ENCODE measurements around the gene EPC2. TPM values are rescaled to one million over a fixed set of nuclear protein-coding genes. Genes with fewer than 3 reads are reported as not detected.

Gene EPC2
- total and polyA plus RNA-seq, 2 donors (not counting 1 experiment from before 2014, with no cell fraction given): 18.0 to 72.3 TPM

DNA sequence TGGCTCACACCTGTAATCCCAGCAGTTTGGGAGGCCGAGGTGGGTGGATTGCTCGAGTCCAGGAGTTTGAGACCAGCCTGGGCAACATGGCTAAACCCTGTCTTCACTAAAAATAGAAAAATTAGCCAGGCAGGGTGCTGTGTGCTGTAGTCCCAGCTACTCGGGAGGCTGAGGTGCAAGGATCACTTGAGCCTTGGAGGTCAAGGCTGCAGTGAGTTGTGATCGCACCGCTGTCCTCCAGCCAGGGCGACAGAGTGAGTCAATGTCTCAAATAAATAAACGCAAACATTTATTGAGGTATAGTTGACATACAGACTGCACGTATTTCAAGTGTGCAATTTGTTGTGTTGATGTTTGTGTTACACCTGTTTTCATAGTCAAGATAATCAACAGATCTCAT lies 19.7 kb downstream of the EPC2 start:
- no peak overlapping the region for H3K4me3 Mint-ChIP-seq
- Histone ChIP-seq H3K36me3 (replicated peaks in 1 of 2; ENCODE audit: control extremely low read depth in 1 of 2, control insufficient read depth in 1 of 2, extremely low read depth in 1 of 2, insufficient read depth in 2 of 2, low read length in 1 of 2) (no peaks in the 10 kb centered on the region), H4K20me1 (ENCODE audit: control insufficient read depth, insufficient read depth, low read length, poor library complexity, severe bottlenecking) (peaks cover 76% of the 10 kb centered on the region), H3K4me3 (ENCODE audit: control extremely low read depth in 1 of 5, extremely low read depth in 1 of 5, insufficient read depth in 1 of 5, low read depth in 2 of 5, low read length in 4 of 5) (no peak overlapping the region), H3K27ac (ENCODE audit: low read length in 2 of 2) (no peak overlapping the region), H3K4me2 (replicated peaks; ENCODE audit: low read depth, low read length, poor library complexity, severe bottlenecking) (no peak overlapping the region), H2AFZ (ENCODE audit: insufficient read depth, low read depth, low read length, poor library complexity, severe bottlenecking) (no peak overlapping the region), H3K9ac (ENCODE audit: low read length) (no peak overlapping the region), H3K4me1 (ENCODE audit: control insufficient read depth in 2 of 2, insufficient read depth in 2 of 2, low read length in 2 of 2) (peaks cover 18 to 52% of the 10 kb centered on the region in 2 donors), H3K79me2 (ENCODE audit: control insufficient read depth, insufficient read depth, low read length) (peaks cover 96% of the 10 kb centered on the region), H3K9me3 (ENCODE audit: control extremely low read depth in 1 of 3, control insufficient read depth in 2 of 3, insufficient read depth in 1 of 3, low read length in 2 of 3) (no peaks in the 10 kb centered on the region), H3K27me3 (replicated peaks in 1 of 4; ENCODE audit: control extremely low read depth in 1 of 4, control insufficient read depth in 3 of 4, insufficient read depth in 4 of 4, low read length in 3 of 4) (no peaks in the 10 kb centered on the region)
- peaks cover 66% of the 10 kb centered on the region for H3K4me1 Mint-ChIP-seq
- ChIA-PET CTCF (no interaction called here), POLR2A (no interaction called here)
- H3K27ac Mint-ChIP-seq: no peak overlapping the region
- DNase-seq: no peak
- no peaks in the 10 kb centered on the region for H3K9me3 Mint-ChIP-seq (ENCODE audit: insufficient read depth)
- WGBS (ENCODE audit: insufficient coverage): 84% methylated on average over 5 of the region's 8 CpGs
- no peaks in the 10 kb centered on the region for H3K27me3 Mint-ChIP-seq
- intact Hi-C loops (cut with micrococcal nuclease): loop anchor here (2.0 kb wide), 1 partner anchor 13 kb away; no protein-coding TSS in a partner anchor
- ATAC-seq (ENCODE audit: low read depth): no peak
- TF ChIP-seq, protein P1, sequence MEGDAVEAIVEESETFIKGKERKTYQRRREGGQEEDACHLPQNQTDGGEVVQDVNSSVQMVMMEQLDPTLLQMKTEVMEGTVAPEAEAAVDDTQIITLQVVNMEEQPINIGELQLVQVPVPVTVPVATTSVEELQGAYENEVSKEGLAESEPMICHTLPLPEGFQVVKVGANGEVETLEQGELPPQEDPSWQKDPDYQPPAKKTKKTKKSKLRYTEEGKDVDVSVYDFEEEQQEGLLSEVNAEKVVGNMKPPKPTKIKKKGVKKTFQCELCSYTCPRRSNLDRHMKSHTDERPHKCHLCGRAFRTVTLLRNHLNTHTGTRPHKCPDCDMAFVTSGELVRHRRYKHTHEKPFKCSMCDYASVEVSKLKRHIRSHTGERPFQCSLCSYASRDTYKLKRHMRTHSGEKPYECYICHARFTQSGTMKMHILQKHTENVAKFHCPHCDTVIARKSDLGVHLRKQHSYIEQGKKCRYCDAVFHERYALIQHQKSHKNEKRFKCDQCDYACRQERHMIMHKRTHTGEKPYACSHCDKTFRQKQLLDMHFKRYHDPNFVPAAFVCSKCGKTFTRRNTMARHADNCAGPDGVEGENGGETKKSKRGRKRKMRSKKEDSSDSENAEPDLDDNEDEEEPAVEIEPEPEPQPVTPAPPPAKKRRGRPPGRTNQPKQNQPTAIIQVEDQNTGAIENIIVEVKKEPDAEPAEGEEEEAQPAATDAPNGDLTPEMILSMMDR (IDR thresholded peaks at IDR 0.05): no peak
- TF ChIP-seq EZH2 (IDR thresholded peaks at IDR 0.05; ENCODE audit: borderline replicate concordance, insufficient read depth, low read depth, low read length, poor library complexity, severe bottlenecking): no peak

- DNase-seq: no peak
- no peak for ATAC-seq (ENCODE audit: low read depth)
- Histone ChIP-seq H3K27me3 (replicated peaks in 1 of 4; ENCODE audit: control extremely low read depth in 1 of 4, control insufficient read depth in 3 of 4, insufficient read depth in 4 of 4, low read length in 3 of 4) (no peaks in the 10 kb centered on the region), H3K36me3 (replicated peaks in 1 of 2; ENCODE audit: control extremely low read depth in 1 of 2, control insufficient read depth in 1 of 2, extremely low read depth in 1 of 2, insufficient read depth in 2 of 2, low read length in 1 of 2) (no peaks in the 10 kb centered on the region), H4K20me1 (ENCODE audit: control insufficient read depth, insufficient read depth, low read length, poor library complexity, severe bottlenecking) (peaks cover 76% of the 10 kb centered on the region), H3K27ac (ENCODE audit: low read length in 2 of 2) (peak overlapping the region in 1 of 2 donors; percentile 34), H3K4me2 (replicated peaks; ENCODE audit: low read depth, low read length, poor library complexity, severe bottlenecking) (peak overlapping the region; percentile 16), H3K79me2 (ENCODE audit: control insufficient read depth, insufficient read depth, low read length) (peaks cover 96% of the 10 kb centered on the region), H3K9me3 (ENCODE audit: control extremely low read depth in 1 of 3, control insufficient read depth in 2 of 3, insufficient read depth in 1 of 3, low read length in 2 of 3) (no peaks in the 10 kb centered on the region), H3K9ac (ENCODE audit: low read length) (no peak overlapping the region), H3K4me1 (ENCODE audit: control insufficient read depth in 2 of 2, insufficient read depth in 2 of 2, low read length in 2 of 2) (peaks cover 16 to 44% of the 10 kb centered on the region in 2 donors), H2AFZ (ENCODE audit: insufficient read depth, low read depth, low read length, poor library complexity, severe bottlenecking) (no peak overlapping the region), H3K4me3 (ENCODE audit: control extremely low read depth in 1 of 5, extremely low read depth in 1 of 5, insufficient read depth in 1 of 5, low read depth in 2 of 5, low read length in 4 of 5) (no peak overlapping the region)
- Mint-ChIP-seq H3K27me3 (no peaks in the 10 kb centered on the region), H3K9me3 (ENCODE audit: insufficient read depth) (no peaks in the 10 kb centered on the region), H3K4me3 (no peak overlapping the region), H3K4me1 (peaks cover 64% of the 10 kb centered on the region), H3K27ac (no peak overlapping the region)
- ChIA-PET CTCF (interaction anchor here (0.6 kb wide), 1 partner anchor 51 kb away, joined by 3 read pairs; no protein-coding TSS in a partner anchor), POLR2A (no interaction called here)
- intact Hi-C loops (cut with micrococcal nuclease): no loop called here
- TF ChIP-seq EZH2 (IDR thresholded peaks at IDR 0.05; ENCODE audit: borderline replicate concordance, insufficient read depth, low read depth, low read length, poor library complexity, severe bottlenecking): no peak
- TF ChIP-seq, protein P1 (IDR thresholded peaks at IDR 0.05): no peak
Measured at GRCh38 chr2:148666555-148666954, 22.0 kb downstream of the EPC2 start.
